GM19468 (cell line): ENCODE results near the gene C6orf52.
"Not testable (repeated sequence)": the region's sequence is repeated elsewhere in the genome, so short reads cannot be mapped to it uniquely, and the experiment has no call there.

Experiments
- ATAC-seq: cut with Tn5 transposase; IDR thresholded peaks from one replicate; pipeline ENCODE4 v1.9.1; 2021; ENCODE audit warnings: mild to moderate bottlenecking, moderate library complexity, moderate number of reproducible peaks; ENCODE audit not compliant: unreplicated experiment; ENCODE audit errors: extremely low read depth

The C6orf52 gene

DNA sequence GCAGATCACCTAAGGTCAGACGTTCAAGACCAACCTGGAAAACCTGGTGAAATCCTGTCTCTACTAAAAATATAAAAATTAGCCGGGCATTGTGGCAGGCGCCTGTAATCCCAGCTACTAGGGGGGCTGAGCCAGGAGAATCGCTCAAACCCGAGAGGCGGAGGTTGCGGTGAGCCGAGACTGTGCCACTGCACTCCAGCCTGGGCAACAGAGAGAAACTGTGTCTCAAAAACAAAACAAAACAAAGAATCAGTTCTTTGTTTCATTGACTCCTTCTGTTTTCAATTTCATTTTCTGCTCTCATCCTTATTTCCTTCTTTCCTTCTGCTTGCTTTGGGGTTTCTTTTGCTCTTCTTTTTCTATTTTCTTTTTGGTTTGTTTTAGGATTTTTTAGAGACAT is 19.5 kb upstream of the C6orf52 start:
- ATAC-seq, result no peak

DNA sequence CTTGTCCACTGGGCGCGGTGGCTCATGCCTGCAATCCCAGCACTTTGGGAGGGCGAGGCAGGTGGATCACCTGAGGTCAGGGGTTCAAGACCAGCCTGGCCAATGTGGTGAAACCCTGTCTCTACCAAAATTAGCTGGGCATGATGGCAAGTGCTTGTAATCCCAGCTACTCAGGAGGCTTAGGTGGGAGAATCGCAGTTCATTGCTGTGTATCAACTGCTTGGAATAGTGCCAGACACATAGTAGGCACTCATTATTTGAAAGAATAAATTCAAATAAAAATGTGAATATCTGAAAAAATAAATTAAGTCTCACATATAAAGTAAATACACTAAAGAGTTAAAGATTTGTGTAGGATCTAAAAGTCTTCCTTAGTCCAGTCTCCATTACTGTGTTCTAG is 2.2 kb upstream of the C6orf52 start:
- ATAC-seq, result no peak

DNA sequence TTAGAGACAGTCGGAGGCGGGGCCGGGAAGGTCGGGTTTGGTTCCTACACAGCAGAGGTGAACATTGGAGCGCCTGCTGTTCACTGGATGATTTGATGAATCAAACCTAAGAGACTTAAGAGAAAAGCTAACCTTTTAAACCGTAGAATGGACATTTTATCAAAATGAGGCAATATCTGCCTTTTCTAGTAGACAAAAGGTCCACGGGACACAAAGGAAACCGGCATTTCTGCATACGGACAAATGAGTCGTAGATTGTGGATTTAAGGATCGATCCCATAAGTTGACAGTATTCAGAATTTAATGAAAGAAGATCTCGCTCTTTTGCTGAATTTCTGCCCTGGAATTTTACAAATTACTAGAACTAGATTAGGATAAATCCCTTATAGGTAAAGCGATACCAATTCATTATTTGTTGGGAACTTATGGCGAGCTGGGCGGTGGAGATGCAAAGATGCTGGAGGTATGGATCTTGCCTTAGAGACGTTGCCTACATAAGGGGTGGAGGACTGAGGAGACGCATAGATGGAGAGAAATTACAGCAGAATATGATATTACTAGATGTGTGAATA is 756 bp upstream of the C6orf52 start:
- no peak for ATAC-seq

DNA sequence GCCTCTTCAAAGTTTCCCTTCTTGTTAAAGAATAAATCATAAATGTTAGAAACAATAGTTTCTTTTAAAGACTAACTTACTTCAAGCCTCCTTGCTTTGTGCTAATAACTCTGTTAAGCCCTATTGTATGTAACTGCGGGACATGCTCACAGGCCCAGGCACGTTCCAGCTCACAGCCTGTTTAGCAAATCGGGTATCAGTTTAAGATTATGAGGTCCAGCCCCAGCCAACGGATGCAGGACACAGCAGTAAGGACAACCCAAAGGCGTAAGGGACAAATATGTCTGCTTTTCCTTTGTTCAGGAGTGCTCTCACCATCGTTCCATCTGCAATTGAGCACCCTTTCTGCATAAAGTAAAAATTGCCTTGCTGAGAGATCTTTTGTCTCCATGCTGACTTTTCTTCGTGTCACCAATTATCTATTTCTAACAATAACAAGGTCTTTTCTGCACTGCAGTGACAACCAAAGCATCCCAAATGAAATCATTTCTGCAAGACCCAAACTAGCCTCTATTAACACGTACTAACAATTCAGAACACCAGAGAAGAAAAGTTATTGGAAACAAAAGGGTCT is 1.4 kb downstream of the C6orf52 start:
- ATAC-seq, result no peak

DNA sequence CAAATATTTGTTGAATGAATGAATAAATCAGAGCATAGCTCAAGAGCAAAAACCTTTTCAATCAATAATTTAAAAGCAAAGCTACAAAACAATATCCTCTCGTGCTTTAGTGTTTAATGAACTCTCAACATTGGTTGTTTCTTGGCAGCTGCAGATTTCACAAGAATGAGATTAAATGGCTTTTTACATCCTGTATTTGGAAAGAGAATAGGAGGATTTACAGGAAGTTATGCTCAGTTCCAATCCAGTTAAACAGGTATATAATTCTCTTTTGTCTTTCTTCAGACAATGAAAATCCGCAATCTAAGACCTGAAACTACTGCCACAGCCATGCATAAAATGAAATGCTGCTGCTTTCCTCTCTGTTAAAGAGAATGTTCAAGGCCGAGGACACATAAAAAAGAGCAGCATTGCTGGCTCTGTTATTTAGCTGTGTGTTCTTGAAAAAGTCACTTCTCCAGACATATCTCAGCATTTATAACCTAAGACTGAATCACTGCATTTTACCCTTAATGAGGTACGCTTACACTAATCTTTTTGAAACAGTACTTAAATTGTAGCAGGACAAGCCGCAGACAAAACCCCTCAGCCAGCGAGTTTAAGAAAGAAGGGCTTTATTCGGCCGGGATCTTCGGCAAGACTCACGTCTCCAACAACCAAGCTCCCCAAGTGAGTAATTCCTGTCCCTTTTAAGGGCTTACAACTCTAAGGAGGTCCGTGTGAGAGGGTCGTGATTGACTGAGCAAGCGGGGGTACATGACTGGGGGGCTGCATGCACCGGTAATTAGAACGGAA is 3.6 kb downstream of the C6orf52 start:
- no peak for ATAC-seq

DNA sequence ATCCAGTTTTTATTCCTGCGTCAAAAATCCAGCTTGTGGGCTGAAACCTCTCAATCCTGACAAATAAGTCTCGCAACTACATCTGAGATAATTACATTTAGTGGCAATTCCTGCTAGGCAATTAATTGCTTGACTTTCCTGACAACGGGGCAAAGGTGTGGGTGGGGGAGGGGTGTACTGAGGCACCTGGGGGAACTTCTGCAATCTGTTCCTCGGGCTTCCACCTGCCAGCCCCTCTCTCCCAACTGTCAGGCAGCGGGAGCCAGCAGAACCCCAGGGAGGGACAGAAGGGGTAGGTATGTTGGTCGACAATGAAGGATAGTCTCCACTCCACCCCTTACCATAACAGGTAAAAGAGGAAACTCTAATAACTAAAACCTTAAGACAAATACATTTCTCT is 6.8 kb downstream of the C6orf52 start:
- no peak for ATAC-seq

DNA sequence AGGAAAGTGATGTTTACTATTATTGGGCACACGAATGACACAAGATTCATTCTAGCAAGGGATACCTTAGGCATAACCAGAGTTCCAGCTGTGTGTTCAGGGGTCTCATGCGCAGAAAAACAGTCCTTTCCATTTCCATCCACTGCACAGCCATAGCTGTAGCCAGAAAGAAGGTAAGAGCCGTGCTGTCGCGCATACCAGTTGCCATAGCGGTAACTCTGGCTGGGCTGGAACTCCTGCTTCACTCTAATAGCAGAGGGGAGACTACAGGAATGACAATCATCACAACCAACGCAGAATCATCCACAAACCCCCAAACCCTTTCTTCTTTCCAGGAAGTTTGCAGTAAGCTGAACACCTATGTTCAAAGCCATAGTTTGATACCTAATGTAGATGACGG is 7.5 kb downstream of the C6orf52 start:
- no peak for ATAC-seq

DNA sequence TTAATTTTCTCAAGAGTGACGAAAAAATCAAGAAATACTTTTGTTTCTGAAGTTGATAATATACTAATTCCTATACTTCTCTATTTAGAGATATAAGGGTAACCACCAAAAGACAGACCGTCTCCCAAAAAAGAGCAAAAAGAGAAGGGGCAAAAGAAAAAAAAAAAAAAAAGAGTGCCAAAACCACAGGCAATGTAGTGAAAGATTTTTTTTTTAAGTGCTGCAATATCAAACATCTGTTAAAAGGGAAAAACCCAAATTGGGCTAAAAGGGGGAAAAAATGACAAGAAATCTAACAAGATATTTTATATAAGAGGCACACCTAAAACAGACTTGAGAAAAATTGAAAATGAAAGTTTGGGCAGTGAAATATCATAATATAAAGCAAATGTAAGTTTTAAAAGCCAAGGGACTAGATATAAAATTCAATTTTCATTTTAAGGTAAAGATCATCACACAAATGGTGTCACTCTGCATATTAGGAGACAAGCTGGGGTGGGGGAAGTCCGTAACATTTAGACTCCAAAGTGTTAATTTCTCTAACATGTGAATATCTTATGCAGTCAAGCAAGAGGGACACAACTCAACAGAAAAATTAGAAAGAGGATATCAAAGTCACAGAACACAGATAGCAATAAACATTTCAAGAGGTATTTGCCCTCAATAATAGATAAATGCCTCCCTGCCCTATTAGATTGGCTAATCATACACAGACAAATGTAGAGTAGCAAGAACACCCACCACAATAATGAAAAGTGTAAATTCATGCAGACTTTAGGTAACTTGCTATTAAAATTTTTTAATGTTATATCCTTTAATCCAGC is 9.1 kb downstream of the C6orf52 start:
- ATAC-seq, result no peak

DNA sequence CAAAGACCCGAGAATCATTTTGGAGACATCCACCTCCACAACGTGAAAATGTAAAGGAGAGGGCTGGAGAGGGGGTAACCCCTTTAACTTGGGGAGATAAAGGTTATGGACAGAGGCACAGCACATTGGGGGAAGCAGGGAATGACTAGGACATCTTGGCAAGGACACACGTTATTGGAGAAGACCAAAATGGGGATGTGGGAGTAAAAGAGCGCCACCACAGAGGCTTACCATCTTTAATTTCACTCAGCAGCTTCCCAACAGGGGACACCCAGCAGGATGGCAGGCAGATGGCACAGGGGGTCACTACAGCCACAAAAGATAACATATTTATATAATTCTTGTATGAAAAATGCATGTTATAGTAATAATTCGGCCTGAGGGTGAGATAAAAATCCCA is 9.8 kb downstream of the C6orf52 start:
- ATAC-seq, result no peak

DNA sequence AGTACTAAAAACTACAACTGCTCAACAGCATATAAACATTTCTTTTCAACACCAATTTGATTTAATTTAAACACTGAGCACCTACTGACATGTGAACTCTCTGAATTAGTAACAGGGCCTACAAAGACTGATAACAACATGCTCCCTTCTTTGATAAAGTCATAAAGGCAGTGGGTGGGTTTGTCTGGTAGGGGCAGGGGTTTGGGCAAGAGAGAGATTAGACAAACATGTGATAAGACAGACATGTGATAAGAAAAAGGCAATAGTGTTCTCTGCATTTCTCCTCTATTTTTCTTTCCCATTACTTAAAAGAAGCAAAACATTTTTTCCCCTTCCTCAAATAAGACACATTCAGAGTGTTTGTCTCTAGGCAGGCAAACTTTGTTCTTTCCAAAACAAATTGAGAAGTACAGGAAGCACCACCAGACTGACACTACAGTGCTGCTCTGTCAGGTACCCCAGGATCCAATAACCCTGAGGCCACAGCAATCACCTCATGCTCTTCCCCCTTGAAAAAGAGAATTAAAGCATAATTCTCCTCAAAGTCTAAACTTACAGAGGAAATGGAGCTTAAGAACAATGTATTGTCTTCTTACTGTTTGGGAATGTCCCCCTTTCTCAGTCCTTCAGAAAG is 11.9 kb downstream of the C6orf52 start:
- ATAC-seq, result no peak

DNA sequence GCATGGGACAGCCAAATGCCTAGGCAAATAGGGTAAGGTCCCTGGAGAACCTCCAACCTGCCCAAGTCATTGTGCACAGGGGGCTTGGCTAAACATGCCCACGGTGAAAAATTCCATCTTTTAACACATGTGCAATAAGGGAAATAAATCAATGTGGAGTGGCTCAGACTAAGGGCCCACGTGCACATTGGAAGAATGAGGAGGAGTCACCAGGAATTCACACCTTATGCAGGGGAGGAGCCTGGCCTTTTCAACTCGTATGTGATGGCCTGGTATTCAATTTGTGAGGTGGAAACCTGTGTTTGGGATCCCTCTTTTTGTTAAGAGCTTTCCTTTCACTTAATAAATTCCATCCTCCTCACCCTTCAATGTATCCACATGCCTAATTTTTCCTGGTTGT is 12.6 kb downstream of the C6orf52 start:
- ATAC-seq, result no peak

DNA sequence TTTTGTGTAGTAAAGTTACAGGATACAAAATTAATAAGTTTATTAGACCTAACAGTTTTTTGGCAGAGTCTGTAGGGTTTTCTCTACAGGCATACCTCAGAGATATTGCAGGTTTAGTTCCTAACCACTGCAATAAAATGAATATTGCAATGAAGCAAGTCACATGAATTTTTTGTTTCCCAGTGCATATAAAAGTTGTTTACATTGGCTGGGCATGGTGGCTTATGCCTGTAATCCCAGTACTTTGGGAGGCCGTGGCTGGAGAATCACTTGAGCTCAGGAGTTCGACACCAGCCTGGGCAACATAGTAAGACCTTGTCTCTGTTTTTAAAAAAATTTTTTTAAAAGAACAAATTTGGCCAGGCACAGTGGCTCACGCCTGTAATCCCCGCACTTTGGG is 16.0 kb downstream of the C6orf52 start:
- ATAC-seq, result no peak

DNA sequence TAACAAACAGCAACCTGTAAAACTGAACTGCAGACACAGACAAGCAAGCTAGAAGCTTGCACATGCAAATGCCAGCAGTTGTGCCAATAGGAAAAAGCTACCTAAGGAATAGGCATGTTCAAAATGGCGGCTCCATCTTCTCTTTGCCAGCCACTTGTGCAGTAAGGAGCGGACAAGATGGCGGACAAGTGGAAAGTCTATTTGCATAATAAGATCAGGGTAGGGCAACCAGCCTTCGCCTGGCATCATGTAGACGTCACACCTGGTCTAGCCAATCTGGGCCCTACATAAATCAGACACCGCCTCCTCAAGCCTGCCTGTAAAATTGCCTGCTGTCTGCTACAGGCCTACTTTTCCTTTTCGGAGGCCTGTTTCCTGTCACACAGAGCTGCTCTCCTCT is 18.0 kb downstream of the C6orf52 start:
- ATAC-seq, result no peak

DNA sequence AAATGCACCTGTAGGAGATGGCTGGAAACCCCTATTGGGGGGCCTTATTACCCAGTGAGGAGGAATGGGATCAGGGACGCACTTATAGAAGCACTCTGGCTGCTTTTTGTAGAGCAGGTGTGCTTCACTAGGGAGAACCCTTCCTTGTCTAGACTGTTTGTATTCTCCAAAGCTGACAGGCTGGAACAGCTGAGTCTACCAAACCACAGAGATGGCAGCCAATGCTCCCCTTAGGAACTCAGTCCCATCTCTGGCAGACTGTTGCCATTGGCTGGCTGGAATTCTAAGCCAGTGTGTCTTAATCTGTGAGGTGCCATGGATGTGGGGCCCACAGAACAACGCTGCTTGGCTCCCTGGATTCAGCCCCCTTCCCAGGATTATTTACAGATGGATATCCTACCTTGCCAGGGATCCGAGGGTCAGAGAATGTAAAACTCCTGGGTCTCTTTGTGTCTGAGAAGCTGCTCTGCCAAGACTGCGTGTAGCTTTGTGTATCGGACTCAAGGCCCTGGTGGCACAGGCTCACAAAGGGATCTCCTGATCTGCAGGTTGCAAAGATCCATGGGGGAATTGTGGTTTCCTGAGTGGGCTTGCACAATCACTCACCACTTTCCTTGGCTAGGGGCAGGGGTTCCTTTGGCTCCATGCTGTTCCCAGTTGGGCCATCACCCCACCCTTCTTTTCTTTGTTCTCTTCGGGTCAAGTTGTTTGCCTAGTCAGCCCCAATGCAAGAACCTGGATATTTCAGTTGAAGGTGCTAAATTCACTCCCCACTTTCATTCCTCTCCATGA is 26.1 kb downstream of the C6orf52 start:
- no peak for ATAC-seq

DNA sequence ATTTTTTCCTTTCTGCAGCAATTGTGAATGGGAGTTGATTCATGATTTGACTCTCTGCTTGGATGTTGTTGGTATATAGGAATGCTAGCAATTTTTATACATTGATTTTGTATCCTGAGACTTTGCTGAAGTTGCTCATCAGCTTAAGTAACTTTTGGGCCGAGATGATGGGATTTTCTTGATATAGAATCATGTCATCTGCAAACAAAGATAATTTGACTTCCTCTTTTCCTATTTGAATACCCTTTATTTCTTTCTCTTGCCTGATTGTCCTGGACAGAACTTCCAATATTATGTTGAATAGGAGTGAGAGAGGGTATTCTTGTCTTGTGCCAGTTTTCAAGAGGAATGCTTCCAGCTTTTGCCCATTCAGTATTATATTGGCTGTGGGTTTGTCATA is 28.8 kb downstream of the C6orf52 start:
- not testable (repeated sequence) for ATAC-seq

DNA sequence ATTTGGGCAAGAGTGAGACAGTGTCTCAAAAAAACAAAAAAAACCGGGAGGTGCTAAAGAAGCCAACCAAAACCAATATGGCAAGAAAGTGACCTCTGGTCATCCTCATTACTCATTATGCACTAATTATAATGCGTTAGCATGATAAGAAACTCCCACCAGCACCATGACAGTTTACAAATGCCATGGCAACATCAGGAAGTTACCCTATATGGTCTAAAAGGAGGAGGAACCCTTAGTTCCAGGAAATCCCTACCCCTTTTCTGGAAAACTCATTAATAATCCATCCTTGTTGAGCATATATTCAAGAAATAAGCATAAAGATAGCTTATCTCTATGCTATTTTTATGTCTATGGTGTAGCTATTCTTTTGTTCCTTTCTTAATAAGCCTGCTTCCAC is 31.7 kb downstream of the C6orf52 start:
- no peak for ATAC-seq

DNA sequence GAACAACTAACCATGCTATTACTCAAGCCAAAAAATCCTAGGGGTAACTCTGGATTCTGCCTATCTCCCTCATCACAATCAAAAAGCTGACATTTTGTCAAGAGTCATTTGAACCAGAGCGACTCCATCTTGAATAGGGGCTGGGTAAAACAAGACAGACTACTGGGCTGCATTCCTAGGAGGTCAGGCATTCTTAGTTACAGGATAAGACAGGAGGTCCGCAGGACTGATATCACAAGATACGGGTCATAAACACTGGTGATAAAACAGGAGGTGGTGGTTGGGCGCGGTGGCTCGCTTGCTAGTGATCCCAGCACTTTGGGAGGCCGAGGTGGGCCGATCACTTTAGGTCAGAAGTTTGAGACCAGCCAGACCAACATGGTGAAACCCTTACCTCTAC is 32.2 kb downstream of the C6orf52 start:
- ATAC-seq, result no peak

DNA sequence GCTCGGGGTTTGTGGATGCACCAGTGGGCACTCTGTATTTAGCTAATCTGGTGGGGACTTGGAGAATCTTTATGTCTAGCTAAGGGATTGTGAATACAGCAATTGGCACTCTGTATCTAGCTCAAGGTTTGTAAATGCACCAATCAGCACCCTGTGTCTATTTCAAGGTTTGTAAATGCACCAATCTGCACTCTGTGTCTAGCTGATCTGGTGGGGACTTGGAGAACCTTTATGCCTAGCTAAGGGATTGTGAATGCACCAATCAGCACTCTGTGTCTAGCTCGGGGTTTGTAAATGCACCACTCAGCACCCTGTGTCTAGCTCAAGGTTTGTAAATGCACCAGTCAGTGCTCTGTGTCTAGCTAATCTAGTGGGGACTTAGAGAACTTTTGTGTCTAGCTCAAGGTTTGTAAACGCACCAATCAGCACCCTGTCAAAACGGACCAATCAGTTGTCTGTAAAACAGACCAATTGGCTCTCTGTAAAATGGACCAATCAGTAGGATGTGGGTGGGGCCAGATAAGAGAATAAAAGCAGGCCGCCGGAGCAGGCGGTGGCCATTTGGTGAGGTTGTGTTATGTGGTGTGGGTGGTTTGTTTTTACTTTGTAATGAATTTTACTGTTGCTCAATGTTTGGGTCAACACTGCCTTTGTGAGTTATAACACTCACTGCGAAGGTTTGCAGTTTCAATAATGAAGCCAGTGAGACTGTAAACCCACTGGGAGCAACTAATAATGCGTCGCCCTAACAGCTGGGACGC is 33.8 kb downstream of the C6orf52 start:
- ATAC-seq, result not testable (repeated sequence)
